ENCODE data around the gene ACADM. TPM values are rescaled to one million over a fixed set of nuclear protein-coding genes. Genes with fewer than 3 reads are reported as not detected.
"Not testable (repeated sequence)": the region's sequence is repeated elsewhere in the genome, so short reads cannot be mapped to it uniquely, and the experiment has no call there.

ACADM gene
- total RNA-seq (2021) (33.0 and 36.5 TPM in 2 replicates), Bru-seq, nascent RNA (percentile 73 among the genes with signal in this experiment), BruChase-seq, experiment 1, labeled RNA remaining after a 2-hour chase (percentile 71 among the genes with signal in this experiment), BruChase-seq, experiment 2, labeled RNA remaining after a 6-hour chase (percentile 73 among the genes with signal in this experiment)
- long read RNA-seq, transcript ACADM-218 (11 exons, 2,535 nt), result minor isoform, 17 of 97 reads
- long read RNA-seq, transcript ACADM-202 (12 exons, 2,619 nt), result major isoform, 68 of 97 reads
- long read RNA-seq, partial matches to known transcripts, result 5 of 97 reads
- long read RNA-seq, other reads (novel, unspliced or antisense), result 6 of 97 reads

DNA sequence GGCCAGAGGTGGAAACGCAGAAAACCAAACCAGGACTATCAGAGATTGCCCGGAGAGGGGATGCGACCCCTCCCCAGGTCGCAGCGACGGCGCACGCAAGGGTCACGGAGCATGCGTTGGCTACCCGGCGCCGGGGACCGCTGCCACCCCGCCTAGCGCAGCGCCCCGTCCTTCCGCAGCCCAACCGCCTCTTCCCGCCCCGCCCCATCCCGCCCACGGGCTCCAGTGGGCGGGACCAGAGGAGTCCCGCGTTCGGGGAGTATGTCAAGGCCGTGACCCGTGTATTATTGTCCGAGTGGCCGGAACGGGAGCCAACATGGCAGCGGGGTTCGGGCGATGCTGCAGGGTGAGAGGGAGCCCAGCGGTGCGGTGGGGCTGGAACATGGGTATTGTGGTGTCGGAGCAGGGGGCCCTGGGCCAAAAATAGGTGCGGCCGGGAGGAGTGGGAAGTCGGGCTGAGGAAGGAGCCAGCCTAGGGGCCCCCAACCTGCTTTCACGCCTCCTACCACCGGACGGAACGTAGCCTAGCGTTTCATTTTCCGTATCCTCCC lies at the start of gene ACADM:
TSS of gene ACADM (plus strand) at position 238 of the 551 bp plus-strand sequence. CDS start at position 317, 79 bp downstream.
- H3K9me2 ChIP-seq (ENCODE audit: insufficient read depth), result no peaks in the 10 kb centered on the region
- POLR2A ChIA-PET (ENCODE audit: unreplicated experiment), result no interaction called here
- CTCF ChIA-PET, result interaction anchor here (1.1 kb wide), 1 partner anchor 15 kb away, joined by 4 read pairs; no protein-coding TSS in a partner anchor

GRCh38 chr1:75677443-75677842 lies 47.1 kb upstream of the ACADM start:
- DNase-seq, result no peak
- Histone ChIP-seq H3F3A (ENCODE audit: insufficient read depth, low read depth) (no peaks in the 10 kb centered on the region), H3K4me2 (no peak overlapping the region), H3K4me1 (replicated peaks; ENCODE audit: insufficient read depth) (peaks cover 9% of the 10 kb centered on the region), H3K79me2 (ENCODE audit: low read depth) (no peaks in the 10 kb centered on the region), H3K36me3 (ENCODE audit: low read depth) (no peaks in the 10 kb centered on the region), H3K27me3 (ENCODE audit: insufficient read depth, low read depth) (no peaks in the 10 kb centered on the region), H3K9me2 (ENCODE audit: insufficient read depth) (no peaks in the 10 kb centered on the region), H3K4me3 (no peak overlapping the region), H3K9me3 (ENCODE audit: insufficient read depth, low read depth) (no peaks in the 10 kb centered on the region; the same call in 1 of the 2 replicates), H2AFZ (no peak overlapping the region), H3K27ac (no peak overlapping the region), H4K20me1 (ENCODE audit: insufficient read depth) (no peaks in the 10 kb centered on the region)
- ChIA-PET CTCF (no interaction called here), POLR2A (ENCODE audit: unreplicated experiment) (no interaction called here)
- TF ChIP-seq EZH2 (IDR thresholded peaks at IDR 0.05; ENCODE audit: low read depth), result no peak
- TF ChIP-seq, protein P1, sequence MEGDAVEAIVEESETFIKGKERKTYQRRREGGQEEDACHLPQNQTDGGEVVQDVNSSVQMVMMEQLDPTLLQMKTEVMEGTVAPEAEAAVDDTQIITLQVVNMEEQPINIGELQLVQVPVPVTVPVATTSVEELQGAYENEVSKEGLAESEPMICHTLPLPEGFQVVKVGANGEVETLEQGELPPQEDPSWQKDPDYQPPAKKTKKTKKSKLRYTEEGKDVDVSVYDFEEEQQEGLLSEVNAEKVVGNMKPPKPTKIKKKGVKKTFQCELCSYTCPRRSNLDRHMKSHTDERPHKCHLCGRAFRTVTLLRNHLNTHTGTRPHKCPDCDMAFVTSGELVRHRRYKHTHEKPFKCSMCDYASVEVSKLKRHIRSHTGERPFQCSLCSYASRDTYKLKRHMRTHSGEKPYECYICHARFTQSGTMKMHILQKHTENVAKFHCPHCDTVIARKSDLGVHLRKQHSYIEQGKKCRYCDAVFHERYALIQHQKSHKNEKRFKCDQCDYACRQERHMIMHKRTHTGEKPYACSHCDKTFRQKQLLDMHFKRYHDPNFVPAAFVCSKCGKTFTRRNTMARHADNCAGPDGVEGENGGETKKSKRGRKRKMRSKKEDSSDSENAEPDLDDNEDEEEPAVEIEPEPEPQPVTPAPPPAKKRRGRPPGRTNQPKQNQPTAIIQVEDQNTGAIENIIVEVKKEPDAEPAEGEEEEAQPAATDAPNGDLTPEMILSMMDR (conservative IDR thresholded peaks at IDR 0.05), result no peak
- intact Hi-C loops (cut with micrococcal nuclease; ENCODE audit: unreplicated experiment), result no loop called here
- no TSS peak for BruUV-seq (replicated peaks)

More for the DNA sequence above, at the start of gene ACADM:
- no TSS peak for BruUV-seq (replicated peaks)
- Histone ChIP-seq H3F3A (ENCODE audit: insufficient read depth, low read depth) (peaks cover 12% of the 10 kb centered on the region; the same call in 1 of the 2 replicates), H3K9me3 (ENCODE audit: insufficient read depth, low read depth) (no peaks in the 10 kb centered on the region), H3K27me3 (ENCODE audit: insufficient read depth, low read depth) (no peaks in the 10 kb centered on the region), H4K20me1 (ENCODE audit: insufficient read depth) (no peaks in the 10 kb centered on the region), H3K4me1 (replicated peaks; ENCODE audit: insufficient read depth) (peaks cover 17% of the 10 kb centered on the region), H3K79me2 (ENCODE audit: low read depth) (peaks cover 43% of the 10 kb centered on the region), H2AFZ (peak within 1 kb of the TSS; percentile 96), H3K4me3 (peak within 1 kb of the TSS; percentile 90), H3K4me2 (peak within 1 kb of the TSS; percentile 86), H3K36me3 (ENCODE audit: low read depth) (no peaks in the 10 kb centered on the region), H3K27ac (peak within 1 kb of the TSS; percentile 73)
- peak; percentile 81 to 86 for DNase-seq
- intact Hi-C loops (cut with micrococcal nuclease; ENCODE audit: unreplicated experiment), result loop anchor here (1.0 kb wide), 1 partner anchor 62 kb away; the partner anchor contains the start of gene RABGGTB
- TF ChIP-seq, protein P1 (conservative IDR thresholded peaks at IDR 0.05), result no peak
- TF ChIP-seq EZH2 (IDR thresholded peaks at IDR 0.05; ENCODE audit: low read depth), result no peak

GRCh38 chr1:75677964-75678363 lies 46.5 kb upstream of the ACADM start:
- H3K4me3 ChIP-seq; H2AFZ ChIP-seq; BruUV-seq (replicated peaks); H3K79me2 ChIP-seq (ENCODE audit: low read depth); DNase-seq; H3K4me2 ChIP-seq; H4K20me1 ChIP-seq (ENCODE audit: insufficient read depth); POLR2A ChIA-PET (ENCODE audit: unreplicated experiment); intact Hi-C loops (cut with micrococcal nuclease; ENCODE audit: unreplicated experiment); CTCF ChIA-PET; H3F3A ChIP-seq (ENCODE audit: insufficient read depth, low read depth); H3K9me2 ChIP-seq (ENCODE audit: insufficient read depth); H3K4me1 ChIP-seq (replicated peaks; ENCODE audit: insufficient read depth); H3K9me3 ChIP-seq (ENCODE audit: insufficient read depth, low read depth); H3K27ac ChIP-seq; H3K36me3 ChIP-seq (ENCODE audit: low read depth); H3K27me3 ChIP-seq (ENCODE audit: insufficient read depth, low read depth): not testable (repeated sequence)
